ENCODE measurements around the gene WFDC5. TPM values are rescaled to one million over a fixed set of nuclear protein-coding genes. Genes with fewer than 3 reads are reported as not detected.

The WFDC5 gene
- total RNA-seq, 4 donors from 2014 or later, result not detected

- H3K4me1 ChIP-seq, result no peaks in the 10 kb centered on the region
- H3K9me3 ChIP-seq, result no peaks in the 10 kb centered on the region
- DNase-seq, result no peak
- no peaks in the 10 kb centered on the region for H3K27me3 ChIP-seq
- intact Hi-C loops (cut with DNase I), result no loop called here
- H3K36me3 ChIP-seq, result peaks cover 0 to 8% of the 10 kb centered on the region in 2 donors
- no peak overlapping the region for H3K4me3 ChIP-seq (replicated peaks in 1 of 3)
- no peak overlapping the region for H3K27ac ChIP-seq
- TF ChIP-seq POLR2A (IDR thresholded peaks at IDR 0.05), result no peak
- no peak for TF ChIP-seq CTCF (IDR thresholded peaks at IDR 0.05)
- 90 to 91% methylated on average over 4 of the region's 4 CpGs for WGBS, 2 donors
Observed at GRCh38 chr20:45061244-45061643, 53.7 kb downstream of the WFDC5 start.

GRCh38 chr20:45060294-45060693, 54.7 kb downstream of the WFDC5 start:
- Histone ChIP-seq H3K4me3 (replicated peaks in 1 of 3) (no peak overlapping the region), H3K9me3 (no peaks in the 10 kb centered on the region), H3K27ac (no peak overlapping the region), H3K27me3 (no peaks in the 10 kb centered on the region), H3K4me1 (no peaks in the 10 kb centered on the region), H3K36me3 (peaks cover 0 to 8% of the 10 kb centered on the region in 2 donors)
- intact Hi-C loops (cut with DNase I), result no loop called here
- TF ChIP-seq POLR2A (IDR thresholded peaks at IDR 0.05) (no peak), CTCF (IDR thresholded peaks at IDR 0.05) (no peak)
- DNase-seq, result no peak
- 85 to 89% methylated on average over 4 of the region's 4 CpGs for WGBS, 2 donors

Other genes with a start within 250 kb of the WFDC5 start
- 100 to 1,000 TPM; 139 to 182 (median 164) TPM for gene YWHAB, start 229.5 kb downstream of the WFDC5 start, total RNA-seq
- gene PABPC1L, start 205.1 kb downstream of the WFDC5 start, total RNA-seq, result 10 to 100 TPM; 26.5 to 53.8 (median 31.9) TPM
- gene TOMM34, start 154.8 kb downstream of the WFDC5 start, total RNA-seq, result 10 to 100 TPM; 18.4 to 26.0 (median 23.0) TPM
- 10 to 100 TPM; 18.8 to 37.2 (median 29.2) TPM for gene STK4, start 148.7 kb downstream of the WFDC5 start, total RNA-seq
- gene KCNS1, start 14.0 kb downstream of the WFDC5 start, total RNA-seq, result under 1 TPM in 2 of 4 donors, not detected in 2; 0.20 to 0.78 TPM
- gene WFDC12, start 9.3 kb upstream of the WFDC5 start, total RNA-seq, result not detected
- gene PI3, start 59.7 kb upstream of the WFDC5 start, total RNA-seq, result not detected
- not detected for gene SEMG1, start 91.9 kb upstream of the WFDC5 start, total RNA-seq
- gene SEMG2, start 106.2 kb upstream of the WFDC5 start, total RNA-seq, result not detected
- gene SLPI, start 139.4 kb upstream of the WFDC5 start, total RNA-seq, result 10 to 100 TPM in 3 of 4 donors, 1 to 10 TPM in 1; 3.0 to 52.4 (median 39.6) TPM
- not detected for gene RBPJL, start 191.7 kb upstream of the WFDC5 start, total RNA-seq
- gene MATN4, start 193.1 kb upstream of the WFDC5 start, total RNA-seq, result 1 to 10 TPM in 1 of 4 donors, not detected in 3; 1.2 TPM
- 100 to 1,000 TPM in 1 of 4 donors, 10 to 100 TPM in 3; 35.5 to 101 (median 63.3) TPM for gene SDC4, start 233.2 kb upstream of the WFDC5 start, total RNA-seq
- gene SYS1, start 248.0 kb upstream of the WFDC5 start, total RNA-seq, result 10 to 100 TPM; 52.7 to 86.1 (median 76.6) TPM

Measured in thyroid gland (tissue), 4 donors.